CD8-positive, alpha-beta memory T cell (primary cell): ENCODE results near the gene KIAA0930. TPM values are rescaled to one million over a fixed set of nuclear protein-coding genes. Genes with fewer than 3 reads are reported as not detected.
"Not testable (repeated sequence)": the region's sequence is repeated elsewhere in the genome, so short reads cannot be mapped to it uniquely, and the experiment has no call there.

Experiments
- CTCF ChIA-PET: fragments of 350-600 bp; sonication (Branson Sonifier 250); formaldehyde crosslinking; loops from one replicate; lab custom pipeline; 2021; ENCODE audit warnings: antibody characterized with exemption; lab: Charles Lee
- POLR2A ChIA-PET: fragments of 350-600 bp; sonication (Branson Sonifier 250); formaldehyde crosslinking; loops from one replicate; lab custom pipeline; 2021; ENCODE audit warnings: antibody characterized with exemption; lab: Charles Lee
- DNase-seq, 5 donors: peaks; one replicate each; pipeline versions ENCODE4 v3.0.0 to v3.0.0-alpha.2; 2020 to 2022; ENCODE audit warnings: mixed read lengths in 1 of 5
- H3K27ac ChIP-seq: one replicate; pipeline ENCODE4 v1.7.0; 2013; ENCODE audit warnings: low read depth, mild to moderate bottlenecking, low read length, moderate library complexity
- H3K27me3 ChIP-seq: 2 replicates; pipeline ENCODE4 v1.7.0; 2013; ENCODE audit warnings: low read length, mild to moderate bottlenecking; ENCODE audit not compliant: insufficient read depth, poor library complexity, severe bottlenecking
- H3K36me3 ChIP-seq: 2 replicates; pipeline ENCODE4 v1.7.0; 2013; ENCODE audit warnings: mild to moderate bottlenecking, low read length, moderate library complexity; ENCODE audit not compliant: insufficient read depth
- H3K4me1 ChIP-seq: 2 replicates; pipeline ENCODE4 v1.7.0; 2013; ENCODE audit warnings: mild to moderate bottlenecking, low read length, moderate library complexity; ENCODE audit not compliant: insufficient read depth
- H3K4me3 ChIP-seq: 2 replicates; pipeline ENCODE4 v1.7.0; 2013; ENCODE audit warnings: mild to moderate bottlenecking, low read length
- H3K9me3 ChIP-seq: 2 replicates; pipeline ENCODE4 v1.7.0; 2013; ENCODE audit warnings: mild to moderate bottlenecking, low read length
- H3K27ac Mint-ChIP-seq, 8 donors: one replicate each; pipeline ENCODE4 v1.8.0; 2020 to 2021; ENCODE audit warnings: mixed read lengths in 8 of 8, mild to moderate bottlenecking in 6 of 8, inconsistent platforms in 3 of 8, moderate library complexity in 3 of 8
- H3K27me3 Mint-ChIP-seq, 2 donors: one replicate each; pipeline ENCODE4 v1.8.0; 2020 to 2021; ENCODE audit warnings: mixed read lengths in 2 of 2, mild to moderate bottlenecking in 1 of 2, moderate library complexity in 1 of 2
- H3K36me3 Mint-ChIP-seq, 3 donors: one replicate each; pipeline ENCODE4 v1.8.0; 2020 to 2021; ENCODE audit warnings: mixed read lengths in 3 of 3, inconsistent platforms in 1 of 3, mild to moderate bottlenecking in 1 of 3
- H3K4me1 Mint-ChIP-seq, 3 donors: one replicate each; pipeline ENCODE4 v1.8.0; 2020 to 2021; ENCODE audit warnings: mixed read lengths in 3 of 3, inconsistent platforms in 1 of 3, mild to moderate bottlenecking in 1 of 3
- H3K4me3 Mint-ChIP-seq, 7 donors: one replicate each; pipeline ENCODE4 v1.8.0; 2020 to 2021; ENCODE audit warnings: mixed read lengths in 7 of 7, mild to moderate bottlenecking in 6 of 7, moderate library complexity in 4 of 7, inconsistent platforms in 2 of 7
- H3K9me3 Mint-ChIP-seq, 5 donors: one replicate each; pipeline ENCODE4 v1.8.0; 2020 to 2022; ENCODE audit warnings: mixed read lengths in 5 of 5, mild to moderate bottlenecking in 3 of 5, moderate library complexity in 2 of 5, inconsistent platforms in 1 of 5
- polyA plus RNA-seq: library from polyadenylated mRNA; unstranded; fragments of 300-500 nt; fragmentation: Illumina TruSeq; gene quantifications from one replicate; pipeline ENCODE4 v1.2.3, GENCODE V29; 2021
- total RNA-seq, 2 experiments: library from RNA; stranded (reverse); gene quantifications; one replicate each; pipeline ENCODE4 v1.2.3, GENCODE V29; 2021

KIAA0930 gene
- total and polyA plus RNA-seq, 3 experiments from 2014 or later, result 2.7 to 39.5 (median 32.3) TPM

DNA sequence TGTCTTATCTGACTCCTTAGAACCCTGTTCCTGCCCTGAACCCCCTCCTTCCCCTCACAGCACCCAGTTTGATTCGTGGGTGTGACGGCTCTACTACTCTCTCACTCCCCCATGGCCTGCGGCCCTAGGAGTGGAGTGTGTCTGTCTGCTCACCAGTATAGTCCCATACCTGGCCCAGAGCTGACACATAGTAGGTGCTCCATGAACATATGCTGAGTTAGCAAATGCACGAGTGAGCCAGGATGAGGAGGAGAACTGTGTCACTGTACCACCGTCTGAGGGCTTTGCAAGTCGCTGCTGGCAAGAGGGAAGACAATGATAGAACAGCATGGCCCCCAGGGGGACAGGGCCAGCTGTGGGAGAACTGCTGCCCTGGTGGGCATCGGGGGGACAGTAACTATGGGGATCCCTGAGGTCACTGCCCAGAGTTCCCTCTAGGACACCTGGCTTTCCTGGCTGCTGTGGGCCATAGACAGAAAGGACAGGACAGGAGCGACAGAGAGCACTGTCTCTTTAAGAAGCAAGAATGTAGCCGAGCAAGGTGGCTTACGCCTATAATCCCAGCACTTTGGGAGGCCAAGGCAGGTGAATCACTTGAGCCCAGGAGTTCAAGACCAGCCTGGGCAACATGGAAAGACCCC, 19.2 kb upstream of the KIAA0930 start:
- Histone ChIP-seq H3K4me1 (peaks cover 5% of the 10 kb centered on the region), H3K27ac (no peak overlapping the region), H3K4me3 (no peak overlapping the region), H3K36me3 (no peaks in the 10 kb centered on the region), H3K27me3 (no peaks in the 10 kb centered on the region), H3K9me3 (no peaks in the 10 kb centered on the region)
- H3K9me3 Mint-ChIP-seq, result no peaks in the 10 kb centered on the region
- peaks cover 8 to 13% (median 13%) of the 10 kb centered on the region in 3 donors for H3K4me1 Mint-ChIP-seq
- no peaks in the 10 kb centered on the region for H3K36me3 Mint-ChIP-seq
- no peak for DNase-seq
- no peak overlapping the region for H3K4me3 Mint-ChIP-seq
- peaks cover 7 to 15% of the 10 kb centered on the region in 2 donors for H3K27me3 Mint-ChIP-seq
- POLR2A ChIA-PET, result no interaction called here
- CTCF ChIA-PET, result no interaction called here
- H3K27ac Mint-ChIP-seq, result no peak overlapping the region

- H3K36me3 ChIP-seq, H3K27me3 ChIP-seq, H3K27ac Mint-ChIP-seq, H3K4me3 Mint-ChIP-seq, H3K36me3 Mint-ChIP-seq, H3K4me3 ChIP-seq, H3K9me3 Mint-ChIP-seq, H3K9me3 ChIP-seq, CTCF ChIA-PET, H3K27ac ChIP-seq, POLR2A ChIA-PET, DNase-seq, H3K27me3 Mint-ChIP-seq: not testable (repeated sequence)
- H3K4me1 ChIP-seq, result peaks cover 10% of the 10 kb centered on the region
- H3K4me1 Mint-ChIP-seq, result peaks cover 11 to 19% (median 17%) of the 10 kb centered on the region in 3 donors
Measured at GRCh38 chr22:45257941-45258340, 17.2 kb upstream of the KIAA0930 start.

DNA sequence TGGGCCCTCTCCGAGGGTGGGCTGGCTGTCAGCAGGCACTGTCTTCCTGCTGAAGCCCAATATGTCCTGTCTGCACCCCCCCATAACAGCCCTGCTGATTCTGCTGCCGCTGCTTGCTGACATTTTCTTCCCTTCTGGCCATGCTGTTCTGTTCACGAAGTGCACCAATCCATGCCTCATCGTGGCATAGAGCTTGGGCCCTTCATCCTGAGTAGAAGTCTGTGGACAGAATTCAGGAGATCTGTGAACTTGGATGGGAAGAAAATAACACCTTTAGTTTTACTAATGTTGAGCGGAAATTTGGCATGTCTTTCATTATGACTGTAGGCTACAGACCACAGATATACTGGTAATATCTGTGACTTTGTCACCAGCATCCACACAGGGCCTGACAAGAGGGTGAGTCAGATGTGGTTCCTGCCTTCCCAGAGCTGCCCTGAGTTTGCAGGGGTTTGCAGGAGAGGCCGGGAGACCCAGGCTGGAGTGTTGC, 14.1 kb upstream of the KIAA0930 start:
- H3K4me3 ChIP-seq, result no peak overlapping the region
- no peaks in the 10 kb centered on the region for H3K36me3 ChIP-seq
- ChIA-PET CTCF (no interaction called here), POLR2A (no interaction called here)
- Mint-ChIP-seq H3K4me1 (peaks cover 11 to 19% (median 17%) of the 10 kb centered on the region in 3 donors), H3K4me3 (peak overlapping the region in 5 of 7 donors; percentile 40 to 82 (median 51)), H3K27me3 (no peaks in the 10 kb centered on the region), H3K27ac (peak overlapping the region; percentile 41 to 96 (median 88)), H3K36me3 (no peaks in the 10 kb centered on the region), H3K9me3 (no peaks in the 10 kb centered on the region)
- peaks cover 10% of the 10 kb centered on the region for H3K4me1 ChIP-seq
- H3K9me3 ChIP-seq, result no peaks in the 10 kb centered on the region
- no peak for DNase-seq
- peak overlapping the region; percentile 20 for H3K27ac ChIP-seq
- no peaks in the 10 kb centered on the region for H3K27me3 ChIP-seq

GRCh38 chr22:45254388-45254787, 13.7 kb upstream of the KIAA0930 start:
- Mint-ChIP-seq H3K4me1 (peaks cover 11 to 20% (median 18%) of the 10 kb centered on the region in 3 donors), H3K4me3 (peak overlapping the region in 1 of 7 donors; percentile 82), H3K36me3 (no peaks in the 10 kb centered on the region), H3K27me3 (no peaks in the 10 kb centered on the region), H3K9me3 (no peaks in the 10 kb centered on the region), H3K27ac (peak overlapping the region; percentile 58 to 96 (median 88))
- ChIA-PET CTCF (no interaction called here), POLR2A (no interaction called here)
- no peak for DNase-seq
- Histone ChIP-seq H3K36me3 (no peaks in the 10 kb centered on the region), H3K4me3 (no peak overlapping the region), H3K4me1 (peaks cover 10% of the 10 kb centered on the region), H3K27ac (peak overlapping the region; percentile 20), H3K27me3 (no peaks in the 10 kb centered on the region), H3K9me3 (no peaks in the 10 kb centered on the region)

DNA sequence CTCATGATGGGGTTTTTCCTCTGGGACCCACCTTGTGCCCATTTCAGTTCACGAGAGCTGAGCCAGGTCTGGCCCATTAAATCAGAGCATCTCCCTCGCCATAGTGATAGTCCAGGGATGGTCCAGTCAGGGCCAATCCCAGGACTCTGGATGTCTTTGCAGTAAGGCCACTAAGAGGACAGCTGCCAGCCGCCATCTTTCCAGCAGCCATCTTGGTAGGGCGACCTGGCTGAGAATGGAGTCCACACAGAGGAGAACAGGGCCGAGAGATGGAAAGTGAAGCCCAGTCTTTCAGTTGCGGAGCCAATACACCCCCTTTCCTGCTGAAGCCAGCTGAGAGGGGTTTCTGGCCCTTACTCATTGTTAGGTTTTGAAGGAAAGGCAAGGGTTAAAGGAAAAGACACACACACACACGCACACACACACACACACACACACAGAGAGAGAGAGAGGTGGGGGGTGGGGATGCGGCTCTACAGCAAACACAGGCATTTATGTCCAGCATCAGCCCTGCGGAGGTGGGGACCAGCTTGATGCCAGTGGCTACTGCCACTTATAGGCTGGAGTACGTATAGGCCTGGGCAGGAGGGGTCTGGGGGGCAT, 12.4 kb upstream of the KIAA0930 start:
- Mint-ChIP-seq H3K27ac (peak overlapping the region in 2 of 8 donors; percentile 58 to 87), H3K27me3 (no peaks in the 10 kb centered on the region), H3K4me1 (peaks cover 11 to 26% (median 21%) of the 10 kb centered on the region in 3 donors), H3K9me3 (no peaks in the 10 kb centered on the region), H3K4me3 (no peak overlapping the region), H3K36me3 (no peaks in the 10 kb centered on the region)
- H3K9me3 ChIP-seq, result no peaks in the 10 kb centered on the region
- ChIA-PET CTCF (no interaction called here), POLR2A (no interaction called here)
- H3K27me3 ChIP-seq, result no peaks in the 10 kb centered on the region
- H3K36me3 ChIP-seq, result no peaks in the 10 kb centered on the region
- no peak for DNase-seq
- H3K27ac ChIP-seq, result no peak overlapping the region
- no peak overlapping the region for H3K4me3 ChIP-seq
- peaks cover 10% of the 10 kb centered on the region for H3K4me1 ChIP-seq

DNA sequence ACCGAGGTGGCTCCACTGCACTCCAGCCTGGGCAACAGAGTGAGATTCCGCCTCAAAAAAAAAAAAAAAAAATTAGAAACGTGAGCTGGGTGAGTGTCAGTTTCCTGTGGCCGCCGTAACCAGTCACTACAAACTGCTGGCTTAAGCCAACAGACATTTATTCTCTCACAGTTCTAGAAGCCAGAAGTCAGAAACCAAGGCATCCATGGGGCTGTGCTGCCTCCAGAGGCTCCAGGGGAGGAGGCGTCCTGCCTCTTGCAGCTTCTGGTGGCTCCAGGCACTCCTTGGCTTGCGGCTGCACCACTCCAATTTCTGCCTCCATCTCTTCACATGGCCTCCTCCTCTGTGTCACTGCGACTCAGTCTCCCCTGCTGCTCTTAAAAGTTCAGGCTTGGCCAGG, 11.1 kb upstream of the KIAA0930 start:
- POLR2A ChIA-PET, result no interaction called here
- H3K36me3 Mint-ChIP-seq, result no peaks in the 10 kb centered on the region
- CTCF ChIA-PET, result no interaction called here
- H3K4me1 Mint-ChIP-seq, result peaks cover 11 to 26% (median 21%) of the 10 kb centered on the region in 3 donors
- Histone ChIP-seq H3K4me1 (peaks cover 10% of the 10 kb centered on the region), H3K27ac (no peak overlapping the region), H3K36me3 (no peaks in the 10 kb centered on the region), H3K4me3 (no peak overlapping the region), H3K27me3 (no peaks in the 10 kb centered on the region), H3K9me3 (no peaks in the 10 kb centered on the region)
- H3K27ac Mint-ChIP-seq, result peak overlapping the region in 1 of 8 donors; percentile 86
- no peak for DNase-seq
- H3K4me3 Mint-ChIP-seq, result no peak overlapping the region
- no peaks in the 10 kb centered on the region for H3K9me3 Mint-ChIP-seq
- no peaks in the 10 kb centered on the region for H3K27me3 Mint-ChIP-seq

DNA sequence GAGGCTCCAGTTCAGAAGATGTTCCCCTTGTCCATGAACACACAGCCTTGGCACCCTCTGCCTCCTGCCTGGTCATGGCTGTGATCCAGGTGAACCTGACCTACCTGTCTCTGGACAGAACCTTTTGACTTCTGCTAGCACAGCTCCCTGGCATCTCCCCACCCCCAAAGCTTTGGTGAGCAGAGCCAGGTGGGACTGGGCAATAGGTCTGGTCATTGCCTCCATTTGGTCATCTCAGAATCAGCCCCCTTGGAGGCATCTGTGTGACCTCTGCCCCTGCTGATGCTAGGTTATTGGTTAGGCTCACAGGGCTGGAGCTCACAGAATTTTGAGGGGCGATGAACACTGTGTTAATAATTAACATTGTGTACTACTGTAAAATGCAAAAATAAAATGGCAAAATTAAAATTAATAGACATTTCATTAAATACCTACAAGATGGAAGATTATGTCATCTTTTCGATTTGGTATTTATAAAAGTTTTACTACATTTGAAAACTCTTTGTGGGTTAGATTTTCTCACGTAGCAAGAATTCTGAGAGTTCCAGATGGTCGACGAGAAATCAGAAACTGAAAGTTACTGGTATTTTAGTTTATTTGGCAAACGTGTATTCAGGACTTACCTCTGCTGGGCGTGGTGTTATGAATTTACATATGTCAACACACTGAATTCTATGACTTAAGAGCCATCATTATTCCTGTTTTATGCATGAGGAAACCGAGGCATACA, 8.3 kb upstream of the KIAA0930 start:
- Mint-ChIP-seq H3K27me3 (no peaks in the 10 kb centered on the region), H3K27ac (peak overlapping the region in 6 of 8 donors; percentile 8 to 74 (median 52)), H3K4me3 (peak overlapping the region in 5 of 7 donors; percentile 17 to 44 (median 43)), H3K9me3 (no peaks in the 10 kb centered on the region), H3K4me1 (peaks cover 0 to 8% (median 4%) of the 10 kb centered on the region in 3 donors), H3K36me3 (no peaks in the 10 kb centered on the region)
- DNase-seq, result no peak
- ChIA-PET CTCF (no interaction called here), POLR2A (no interaction called here)
- H3K36me3 ChIP-seq, result no peaks in the 10 kb centered on the region
- H3K27me3 ChIP-seq, result no peaks in the 10 kb centered on the region
- no peak overlapping the region for H3K4me3 ChIP-seq
- H3K27ac ChIP-seq, result no peak overlapping the region
- H3K4me1 ChIP-seq, result no peaks in the 10 kb centered on the region
- no peaks in the 10 kb centered on the region for H3K9me3 ChIP-seq
